Chondrocyte (in vitro differentiated cells): ENCODE measurements around the gene TXNDC15. TPM values are rescaled to one million over a fixed set of nuclear protein-coding genes. Genes with fewer than 3 reads are reported as not detected.

Experiments
- DNase-seq: peaks from one replicate; pipeline ENCODE4 v3.0.0; 2021; ENCODE audit warnings: mixed read lengths, low spot score
- H3K27ac Mint-ChIP-seq: one replicate; pipeline ENCODE4 v1.8.0; 2021; ENCODE audit warnings: mild to moderate bottlenecking, moderate library complexity, mixed read lengths; ENCODE audit not compliant: unreplicated experiment
- H3K27me3 Mint-ChIP-seq: 2 replicates; pipeline ENCODE4 v1.8.0; 2021; ENCODE audit warnings: low read depth, mixed read lengths
- H3K36me3 Mint-ChIP-seq: 2 replicates; pipeline ENCODE4 v1.8.0; 2021; ENCODE audit warnings: low read depth, mixed read lengths
- H3K4me1 Mint-ChIP-seq: 2 replicates; pipeline ENCODE4 v1.8.0; 2021; ENCODE audit warnings: low read depth, mild to moderate bottlenecking, mixed read lengths
- H3K4me3 Mint-ChIP-seq: one replicate; pipeline ENCODE4 v1.8.0; 2021; ENCODE audit warnings: mild to moderate bottlenecking, moderate library complexity, mixed read lengths; ENCODE audit not compliant: unreplicated experiment
- H3K9me3 Mint-ChIP-seq: 2 replicates; pipeline ENCODE4 v1.8.0; 2021; ENCODE audit warnings: low read depth, mixed read lengths
- CTCF ChIP-seq: fragments of 200-600 bp; sonication (generic); IDR thresholded peaks from 2 replicates; pipeline ENCODE4 v1.5.0; 2021; ENCODE audit warnings: antibody characterized with exemption, mild to moderate bottlenecking, moderate library complexity
- total RNA-seq: library from RNA; stranded (reverse); gene quantifications from 3 replicates; pipeline ENCODE4 v1.2.1, GENCODE V29; 2021

Gene TXNDC15
- total RNA-seq, 1 donor from 2014 or later, result 73.0 TPM

DNA sequence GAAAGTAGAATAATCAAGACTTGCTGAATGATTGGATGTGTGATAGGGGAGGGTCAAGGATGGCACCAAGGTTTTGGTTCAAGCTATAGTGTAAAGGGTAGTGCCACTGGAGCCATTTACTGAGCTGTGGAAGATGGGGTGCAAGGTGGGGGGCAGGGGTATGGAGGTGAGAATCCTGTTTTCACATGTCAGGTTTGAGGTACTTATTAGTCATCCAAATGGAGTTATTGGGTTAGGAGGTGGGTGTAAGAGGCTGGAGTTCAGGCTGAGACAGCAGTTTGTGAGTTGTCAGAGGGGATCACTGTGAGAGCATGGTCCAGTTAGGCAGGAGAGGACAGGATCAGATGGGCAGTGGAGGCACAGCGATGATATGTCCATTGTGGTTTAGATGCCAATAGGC lies 39.6 kb downstream of the TXNDC15 start:
- H3K4me1 Mint-ChIP-seq, result no peaks in the 10 kb centered on the region
- no peak overlapping the region for H3K27ac Mint-ChIP-seq
- peaks cover 3% of the 10 kb centered on the region for H3K36me3 Mint-ChIP-seq
- H3K9me3 Mint-ChIP-seq, result no peaks in the 10 kb centered on the region
- TF ChIP-seq CTCF, result no peak
- DNase-seq, result no peak
- H3K27me3 Mint-ChIP-seq, result no peaks in the 10 kb centered on the region
- no peak overlapping the region for H3K4me3 Mint-ChIP-seq

GRCh38 chr5:134917070-134917815 lies 43.1 kb downstream of the TXNDC15 start:
- Mint-ChIP-seq H3K4me3 (no peak overlapping the region), H3K36me3 (peaks cover 6% of the 10 kb centered on the region), H3K4me1 (no peaks in the 10 kb centered on the region), H3K27me3 (no peaks in the 10 kb centered on the region), H3K9me3 (no peaks in the 10 kb centered on the region), H3K27ac (no peak overlapping the region)
- DNase-seq, result no peak
- TF ChIP-seq CTCF, result peak; percentile 51

- Mint-ChIP-seq H3K4me3 (no peak overlapping the region), H3K27me3 (no peaks in the 10 kb centered on the region), H3K9me3 (no peaks in the 10 kb centered on the region), H3K36me3 (peaks cover 7% of the 10 kb centered on the region), H3K4me1 (no peaks in the 10 kb centered on the region), H3K27ac (no peak overlapping the region)
- TF ChIP-seq CTCF, result no peak
- DNase-seq, result no peak
These were observed 44.7 kb downstream of the TXNDC15 start for GRCh38 chr5:134918861-134919260.

GRCh38 chr5:134920848-134921575 lies 46.8 kb downstream of the TXNDC15 start:
- Mint-ChIP-seq H3K4me3 (no peak overlapping the region), H3K36me3 (peaks cover 7% of the 10 kb centered on the region), H3K9me3 (no peaks in the 10 kb centered on the region), H3K27ac (no peak overlapping the region), H3K27me3 (no peaks in the 10 kb centered on the region), H3K4me1 (no peaks in the 10 kb centered on the region)
- no peak for TF ChIP-seq CTCF
- DNase-seq, result no peak

DNA sequence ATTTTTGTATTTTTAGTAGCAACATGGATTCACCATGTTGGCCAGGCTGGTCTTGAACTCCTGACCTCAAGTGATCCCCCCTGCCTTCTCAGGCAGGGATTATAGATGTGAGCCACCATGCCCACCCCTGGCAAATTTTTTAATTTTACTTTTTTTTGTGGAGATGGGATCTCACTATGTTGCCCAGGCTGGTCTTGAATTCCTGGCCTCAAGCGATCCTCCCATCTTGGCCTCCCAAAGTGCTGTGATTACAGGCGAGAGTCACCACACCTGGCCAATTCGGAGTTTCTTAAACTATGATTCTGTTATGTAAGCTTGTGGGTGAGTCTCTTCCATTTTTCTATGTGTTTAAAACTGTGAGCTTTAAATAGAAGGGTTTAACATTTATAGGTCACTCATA lies 58.3 kb downstream of the TXNDC15 start:
- H3K9me3 Mint-ChIP-seq, result no peaks in the 10 kb centered on the region
- no peaks in the 10 kb centered on the region for H3K4me1 Mint-ChIP-seq
- no peak overlapping the region for H3K4me3 Mint-ChIP-seq
- H3K27ac Mint-ChIP-seq, result no peak overlapping the region
- no peaks in the 10 kb centered on the region for H3K27me3 Mint-ChIP-seq
- DNase-seq, result no peak
- no peak for TF ChIP-seq CTCF
- H3K36me3 Mint-ChIP-seq, result peaks cover 6% of the 10 kb centered on the region
